ENCODE results near the gene RICTOR. TPM values are rescaled to one million over a fixed set of nuclear protein-coding genes. Genes with fewer than 3 reads are reported as not detected.

RICTOR gene
- polyA plus RNA-seq, 1 donor from 2014 or later, result 12.9 TPM

- Histone ChIP-seq H2AFZ (ENCODE audit: low read depth, low read length) (no peak overlapping the region), H3K9ac (ENCODE audit: low read length) (no peak overlapping the region)
Measured at GRCh38 chr5:39100301-39100850, 26.2 kb upstream of the RICTOR start.

GRCh38 chr5:39099831-39100230 is 25.6 kb upstream of the RICTOR start:
- no peak overlapping the region for H3K4me2 ChIP-seq (ENCODE audit: low read length)
- no peaks in the 10 kb centered on the region for H3K79me2 ChIP-seq (replicated peaks; ENCODE audit: insufficient read depth, low read length)
- H3K9me2 ChIP-seq (ENCODE audit: insufficient read depth, low read length), result no peaks in the 10 kb centered on the region
- H3K9ac ChIP-seq (ENCODE audit: low read length), result no peak overlapping the region
- no peak overlapping the region for H2AFZ ChIP-seq (ENCODE audit: low read depth, low read length)
- H3K27me3 ChIP-seq (ENCODE audit: insufficient read depth, low read depth, low read length), result no peaks in the 10 kb centered on the region
- H3K9me3 ChIP-seq (ENCODE audit: low read length), result no peaks in the 10 kb centered on the region
- no peaks in the 10 kb centered on the region for H4K20me1 ChIP-seq (ENCODE audit: insufficient read depth)
- H3K27ac ChIP-seq (ENCODE audit: low read length), result no peak overlapping the region
- H3K36me3 ChIP-seq (ENCODE audit: insufficient read depth, low read length), result no peaks in the 10 kb centered on the region
- no peaks in the 10 kb centered on the region for H3F3A ChIP-seq (ENCODE audit: insufficient read depth, low read length, poor library complexity, severe bottlenecking)
- H3K4me3 ChIP-seq (ENCODE audit: low read length), result no peak overlapping the region
- TF ChIP-seq EZH2 (IDR thresholded peaks at IDR 0.05; ENCODE audit: borderline replicate concordance, insufficient read depth, low read length, poor library complexity, severe bottlenecking) (no peak), CTCF (IDR thresholded peaks at IDR 0.05; ENCODE audit: poor library complexity, severe bottlenecking) (no peak), TAF1 (IDR thresholded peaks at IDR 0.05; ENCODE audit: low read depth) (no peak), POLR2AphosphoS5 (IDR thresholded peaks at IDR 0.05) (no peak), RAD21 (conservative IDR thresholded peaks at IDR 0.05) (no peak), SMC3 (conservative IDR thresholded peaks at IDR 0.05; ENCODE audit: poor library complexity) (no peak), REST (IDR thresholded peaks at IDR 0.05; ENCODE audit: borderline replicate concordance) (no peak)

More at GRCh38 chr5:39100301-39100850, 26.2 kb upstream of the RICTOR start:
- TF ChIP-seq CTCF (IDR thresholded peaks at IDR 0.05; ENCODE audit: poor library complexity, severe bottlenecking), result no peak
- no peak for TF ChIP-seq POLR2AphosphoS5 (IDR thresholded peaks at IDR 0.05)
- TF ChIP-seq EZH2 (IDR thresholded peaks at IDR 0.05; ENCODE audit: borderline replicate concordance, insufficient read depth, low read length, poor library complexity, severe bottlenecking), result no peak
- no peak for TF ChIP-seq SMC3 (conservative IDR thresholded peaks at IDR 0.05; ENCODE audit: poor library complexity)
- no peak for TF ChIP-seq REST (IDR thresholded peaks at IDR 0.05; ENCODE audit: borderline replicate concordance)
- TF ChIP-seq RAD21 (conservative IDR thresholded peaks at IDR 0.05), result no peak
- no peak for TF ChIP-seq TAF1 (IDR thresholded peaks at IDR 0.05; ENCODE audit: low read depth)
- TF ChIP-seq MXI1 (conservative IDR thresholded peaks at IDR 0.05; ENCODE audit: poor library complexity, severe bottlenecking), result no peak
- Histone ChIP-seq H3K36me3 (ENCODE audit: insufficient read depth, low read length) (no peaks in the 10 kb centered on the region), H3K4me3 (ENCODE audit: low read length) (no peak overlapping the region), H3K9me3 (ENCODE audit: low read length) (no peaks in the 10 kb centered on the region), H3K79me2 (replicated peaks; ENCODE audit: insufficient read depth, low read length) (no peaks in the 10 kb centered on the region), H3K4me2 (ENCODE audit: low read length) (no peak overlapping the region), H3F3A (ENCODE audit: insufficient read depth, low read length, poor library complexity, severe bottlenecking) (no peaks in the 10 kb centered on the region), H4K20me1 (ENCODE audit: insufficient read depth) (no peaks in the 10 kb centered on the region), H3K27me3 (ENCODE audit: insufficient read depth, low read depth, low read length) (no peaks in the 10 kb centered on the region), H3K27ac (ENCODE audit: low read length) (no peak overlapping the region), H3K9me2 (ENCODE audit: insufficient read depth, low read length) (no peaks in the 10 kb centered on the region)

Measured in neural cell (in vitro differentiated cells).